WTC11 (cell line): ENCODE results near the gene C5orf15. TPM values are rescaled to one million over a fixed set of nuclear protein-coding genes. Genes with fewer than 3 reads are reported as not detected.

ENCODE experiments used
- ATAC-seq: fragments of 200-7000 bp; cut with Tn5 transposase; 2 replicates; pipeline ENCODE4 v1.10.0; 2021; ENCODE audit warnings: mild to moderate bottlenecking, moderate library complexity
- CTCF ChIA-PET: fragments of 300-600 bp; sonication (Branson Sonifier 250); formaldehyde crosslinking; loops from one replicate; lab custom pipeline; 2021; ENCODE audit warnings: antibody characterized with exemption; lab: Charles Lee
- POLR2A ChIA-PET: fragments of 350-600 bp; sonication (Branson Sonifier 250); formaldehyde crosslinking; loops from one replicate; lab custom pipeline; 2021; ENCODE audit warnings: antibody characterized with exemption; lab: Charles Lee
- DNase-seq: peaks from one replicate; pipeline ENCODE4 v3.0.0; 2021; ENCODE audit warnings: low spot score
- H3K27ac Mint-ChIP-seq: 2 replicates; pipeline ENCODE4 v1.8.0; 2021; ENCODE audit warnings: mixed read lengths
- H3K27me3 Mint-ChIP-seq: 2 replicates; pipeline ENCODE4 v1.8.0; 2021; ENCODE audit warnings: low read depth, mild to moderate bottlenecking, moderate library complexity, mixed read lengths
- H3K36me3 Mint-ChIP-seq: 2 replicates; pipeline ENCODE4 v1.8.0; 2021; ENCODE audit warnings: mixed read lengths
- H3K4me1 Mint-ChIP-seq: 2 replicates; pipeline ENCODE4 v1.8.0; 2022; ENCODE audit warnings: mixed read lengths
- H3K4me3 Mint-ChIP-seq: 2 replicates; pipeline ENCODE4 v1.8.0; 2021; ENCODE audit warnings: mild to moderate bottlenecking, moderate library complexity, mixed read lengths
- H3K9me3 Mint-ChIP-seq: 2 replicates; pipeline ENCODE4 v1.8.0; 2021; ENCODE audit warnings: mixed read lengths
- ATF1 ChIP-seq: sonication (generic); formaldehyde crosslinking; IDR thresholded peaks from 2 replicates; pipeline ENCODE4 v1.8.1; 2023; ENCODE audit warnings: mild to moderate bottlenecking, moderate library complexity, missing genetic modification reagents
- CREM ChIP-seq: sonication (generic); formaldehyde crosslinking; IDR thresholded peaks from 2 replicates; pipeline ENCODE4 v1.8.1; 2022; ENCODE audit warnings: mild to moderate bottlenecking, missing genetic modification reagents, moderate library complexity
- FOXK1 ChIP-seq: sonication (generic); formaldehyde crosslinking; IDR thresholded peaks from 2 replicates; pipeline ENCODE4 v1.8.0; 2022; ENCODE audit warnings: mild to moderate bottlenecking, moderate library complexity, missing genetic modification reagents
- GABPB1 ChIP-seq: sonication (generic); formaldehyde crosslinking; IDR thresholded peaks from 2 replicates; pipeline ENCODE4 v1.8.1; 2023; ENCODE audit warnings: mild to moderate bottlenecking, missing genetic modification reagents
- GRHL2 ChIP-seq: fragments of 250-450 bp; sonication (Bioruptor Pico); IDR thresholded peaks from 2 replicates; pipeline ENCODE4 v1.8.0; 2022; ENCODE audit warnings: mild to moderate bottlenecking, moderate library complexity; ENCODE audit not compliant: insufficient replicate concordance, severe bottlenecking
- KAT7 ChIP-seq: sonication (generic); formaldehyde crosslinking; IDR thresholded peaks from 2 replicates; pipeline ENCODE4 v1.8.1; 2023; ENCODE audit warnings: missing genetic modification reagents, mild to moderate bottlenecking, borderline replicate concordance
- NFATC4 ChIP-seq: fragments of 250-450 bp; sonication (Bioruptor Pico); IDR thresholded peaks from 2 replicates; pipeline ENCODE4 v1.9.0; 2021; ENCODE audit warnings: mild to moderate bottlenecking
- OVOL2 ChIP-seq: fragments of 250-450 bp; sonication (Bioruptor Pico); IDR thresholded peaks from 2 replicates; pipeline ENCODE4 v1.9.0; 2021; ENCODE audit warnings: mild to moderate bottlenecking, borderline replicate concordance
- RORB ChIP-seq: fragments of 250-450 bp; sonication (Bioruptor Pico); IDR thresholded peaks from 2 replicates; pipeline ENCODE4 v1.9.0; 2021; ENCODE audit warnings: mild to moderate bottlenecking
- SMAD4 ChIP-seq: sonication (generic); formaldehyde crosslinking; IDR thresholded peaks from 2 replicates; pipeline ENCODE4 v1.8.0; 2022; ENCODE audit warnings: mild to moderate bottlenecking, missing genetic modification reagents
- SOX15 ChIP-seq: fragments of 250-450 bp; sonication (Bioruptor Pico); IDR thresholded peaks from 2 replicates; pipeline ENCODE4 v1.9.0; 2021; ENCODE audit warnings: mild to moderate bottlenecking
- ZNF232 ChIP-seq: sonication (generic); formaldehyde crosslinking; IDR thresholded peaks from 2 replicates; pipeline ENCODE4 v1.8.0; 2022; ENCODE audit warnings: mild to moderate bottlenecking, missing genetic modification reagents
- ZNF317 ChIP-seq: sonication (generic); formaldehyde crosslinking; IDR thresholded peaks from 2 replicates; pipeline ENCODE4 v1.8.1; 2023; ENCODE audit warnings: low read depth, mild to moderate bottlenecking, moderate library complexity, missing genetic modification reagents, borderline replicate concordance
- ZNF396 ChIP-seq: fragments of 250-450 bp; sonication (Bioruptor Pico); IDR thresholded peaks from 2 replicates; pipeline ENCODE4 v1.8.0; 2021; ENCODE audit warnings: mild to moderate bottlenecking, moderate library complexity, borderline replicate concordance
- ZNF423 ChIP-seq: fragments of 250-450 bp; sonication (Bioruptor Pico); IDR thresholded peaks from 2 replicates; pipeline ENCODE4 v2.1.2; 2022; ENCODE audit warnings: mild to moderate bottlenecking, moderate library complexity
- ZNF671 ChIP-seq: fragments of 250-450 bp; sonication (Bioruptor Pico); IDR thresholded peaks from 2 replicates; pipeline ENCODE4 v1.8.0; 2021; ENCODE audit warnings: mild to moderate bottlenecking
- total RNA-seq: library from RNA; stranded (reverse); gene quantifications from 3 replicates; pipeline ENCODE4 v1.2.3, GENCODE V29; 2021
- TF ChIP-seq, protein P1 (sequence below): fragments of 250-450 bp; sonication (Bioruptor Pico); conservative IDR thresholded peaks from 2 replicates; pipeline ENCODE4 v1.9.0; 2021; ENCODE audit warnings: mild to moderate bottlenecking
- TF ChIP-seq, protein P2 (sequence below): sonication (generic); formaldehyde crosslinking; IDR thresholded peaks from 2 replicates; pipeline ENCODE4 v1.8.0; 2023; ENCODE audit warnings: missing genetic modification reagents
- TF ChIP-seq, protein P3 (sequence below): sonication (generic); formaldehyde crosslinking; IDR thresholded peaks from 2 replicates; pipeline ENCODE4 v1.8.0; 2022; ENCODE audit warnings: mild to moderate bottlenecking, missing genetic modification reagents
- TF ChIP-seq, protein P4 (sequence below): sonication (generic); formaldehyde crosslinking; IDR thresholded peaks from 2 replicates; pipeline ENCODE4 v1.8.1; 2022; ENCODE audit warnings: low read depth, mild to moderate bottlenecking, moderate library complexity, missing genetic modification reagents, borderline replicate concordance
- TF ChIP-seq, protein P5 (sequence below): fragments of 250-450 bp; sonication (Bioruptor Pico); IDR thresholded peaks from 2 replicates; pipeline ENCODE4 v1.9.0; 2021; ENCODE audit warnings: mild to moderate bottlenecking

Gene C5orf15
- total RNA-seq, 1 experiment from 2014 or later: 32.7 TPM

DNA sequence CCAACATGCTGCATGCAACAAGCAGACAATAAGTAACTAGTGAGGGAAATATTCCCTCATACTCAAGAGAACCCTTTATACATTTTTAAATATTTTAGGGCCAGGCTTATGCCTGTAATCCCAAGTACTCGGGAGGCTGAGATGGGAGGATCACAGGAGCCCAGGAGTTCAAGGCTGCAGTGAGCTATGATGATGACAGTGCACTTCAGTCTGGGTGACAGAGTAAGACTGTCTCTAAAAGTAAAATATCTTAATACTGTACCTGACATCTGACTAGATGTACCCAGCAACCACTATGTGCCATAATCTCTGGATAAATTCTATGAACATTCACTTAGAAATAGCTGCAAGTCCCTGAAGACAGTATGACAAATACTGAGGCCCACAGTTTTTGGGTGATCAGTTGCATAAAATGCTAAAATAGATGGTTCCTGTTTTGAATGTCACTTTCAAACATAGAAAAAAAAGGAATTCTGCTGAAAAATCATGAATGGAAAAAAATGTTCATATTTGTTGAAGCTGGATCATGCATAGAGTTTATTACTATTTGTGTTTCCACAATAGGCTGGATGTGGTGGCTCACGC lies 2.0 kb upstream of the C5orf15 start:
- Mint-ChIP-seq H3K27ac (no peak overlapping the region), H3K4me3 (no peak overlapping the region), H3K4me1 (peaks cover 14% of the 10 kb centered on the region), H3K27me3 (no peaks in the 10 kb centered on the region), H3K9me3 (no peaks in the 10 kb centered on the region), H3K36me3 (peaks cover 37% of the 10 kb centered on the region)
- DNase-seq (no peak), ATAC-seq (no peak)
- CTCF ChIA-PET: interaction anchor here (1.0 to 1.4 kb wide), 2 partner anchors 10 to 69 kb away, joined by 3 read pairs; no protein-coding TSS in a partner anchor
- POLR2A ChIA-PET: interaction anchor here (1.7 kb wide), 1 partner anchor 33 kb away, joined by 4 read pairs; no protein-coding TSS in a partner anchor
- TF ChIP-seq, protein P1, sequence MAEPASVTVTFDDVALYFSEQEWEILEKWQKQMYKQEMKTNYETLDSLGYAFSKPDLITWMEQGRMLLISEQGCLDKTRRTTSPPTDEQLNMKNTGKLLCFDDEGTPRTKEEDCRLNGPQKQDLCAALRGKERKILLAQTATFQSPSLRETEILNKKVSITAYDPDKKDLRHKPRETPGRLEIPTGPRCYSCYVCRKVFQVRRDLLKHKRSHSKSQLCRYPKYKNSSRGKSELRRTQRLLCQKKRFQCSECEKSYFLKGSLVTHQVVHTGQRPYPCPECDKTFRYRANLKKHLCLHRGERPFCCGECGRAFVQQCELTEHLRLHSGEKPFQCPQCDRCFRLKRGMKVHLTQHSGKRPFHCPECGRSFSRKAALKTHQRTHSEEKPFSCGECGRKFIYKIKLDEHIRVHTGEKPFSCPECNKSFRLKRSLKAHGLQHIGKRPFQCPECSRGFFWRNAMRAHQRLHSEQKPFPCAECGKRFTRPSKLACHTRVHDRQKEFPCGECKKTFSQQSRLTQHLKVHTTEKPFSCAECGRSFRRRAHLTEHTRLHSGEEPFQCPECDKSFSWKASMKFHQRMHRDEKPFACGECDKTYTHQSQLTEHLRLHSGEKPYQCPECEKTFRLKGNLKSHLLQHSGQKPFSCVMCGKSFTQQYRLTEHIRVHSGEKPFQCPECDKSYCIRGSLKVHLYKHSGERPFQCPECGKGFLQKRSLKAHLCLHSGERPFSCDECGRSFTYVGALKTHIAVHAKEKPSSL: no peak
- TF ChIP-seq, protein P2, sequence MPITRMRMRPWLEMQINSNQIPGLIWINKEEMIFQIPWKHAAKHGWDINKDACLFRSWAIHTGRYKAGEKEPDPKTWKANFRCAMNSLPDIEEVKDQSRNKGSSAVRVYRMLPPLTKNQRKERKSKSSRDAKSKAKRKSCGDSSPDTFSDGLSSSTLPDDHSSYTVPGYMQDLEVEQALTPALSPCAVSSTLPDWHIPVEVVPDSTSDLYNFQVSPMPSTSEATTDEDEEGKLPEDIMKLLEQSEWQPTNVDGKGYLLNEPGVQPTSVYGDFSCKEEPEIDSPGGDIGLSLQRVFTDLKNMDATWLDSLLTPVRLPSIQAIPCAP (CRISPR knock-in tag): no peak
- no peak for TF ChIP-seq SMAD4 (CRISPR knock-in tag)
- TF ChIP-seq ATF1 (CRISPR knock-in tag): no peak
- TF ChIP-seq FOXK1: no peak
- TF ChIP-seq, protein P3, sequence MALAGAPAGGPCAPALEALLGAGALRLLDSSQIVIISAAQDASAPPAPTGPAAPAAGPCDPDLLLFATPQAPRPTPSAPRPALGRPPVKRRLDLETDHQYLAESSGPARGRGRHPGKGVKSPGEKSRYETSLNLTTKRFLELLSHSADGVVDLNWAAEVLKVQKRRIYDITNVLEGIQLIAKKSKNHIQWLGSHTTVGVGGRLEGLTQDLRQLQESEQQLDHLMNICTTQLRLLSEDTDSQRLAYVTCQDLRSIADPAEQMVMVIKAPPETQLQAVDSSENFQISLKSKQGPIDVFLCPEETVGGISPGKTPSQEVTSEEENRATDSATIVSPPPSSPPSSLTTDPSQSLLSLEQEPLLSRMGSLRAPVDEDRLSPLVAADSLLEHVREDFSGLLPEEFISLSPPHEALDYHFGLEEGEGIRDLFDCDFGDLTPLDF (CRISPR knock-in tag): no peak
- no peak for TF ChIP-seq RORB (CRISPR knock-in tag)
- no peak for TF ChIP-seq ZNF396
- TF ChIP-seq ZNF671 (CRISPR knock-in tag): no peak
- TF ChIP-seq SOX15 (CRISPR knock-in tag): no peak
- no peak for TF ChIP-seq OVOL2 (CRISPR knock-in tag)
- no peak for TF ChIP-seq CREM (CRISPR knock-in tag)
- TF ChIP-seq, protein P4, sequence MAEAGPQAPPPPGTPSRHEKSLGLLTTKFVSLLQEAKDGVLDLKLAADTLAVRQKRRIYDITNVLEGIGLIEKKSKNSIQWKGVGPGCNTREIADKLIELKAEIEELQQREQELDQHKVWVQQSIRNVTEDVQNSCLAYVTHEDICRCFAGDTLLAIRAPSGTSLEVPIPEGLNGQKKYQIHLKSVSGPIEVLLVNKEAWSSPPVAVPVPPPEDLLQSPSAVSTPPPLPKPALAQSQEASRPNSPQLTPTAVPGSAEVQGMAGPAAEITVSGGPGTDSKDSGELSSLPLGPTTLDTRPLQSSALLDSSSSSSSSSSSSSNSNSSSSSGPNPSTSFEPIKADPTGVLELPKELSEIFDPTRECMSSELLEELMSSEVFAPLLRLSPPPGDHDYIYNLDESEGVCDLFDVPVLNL (CRISPR knock-in tag): no peak
- no peak for TF ChIP-seq GRHL2 (CRISPR knock-in tag)

DNA sequence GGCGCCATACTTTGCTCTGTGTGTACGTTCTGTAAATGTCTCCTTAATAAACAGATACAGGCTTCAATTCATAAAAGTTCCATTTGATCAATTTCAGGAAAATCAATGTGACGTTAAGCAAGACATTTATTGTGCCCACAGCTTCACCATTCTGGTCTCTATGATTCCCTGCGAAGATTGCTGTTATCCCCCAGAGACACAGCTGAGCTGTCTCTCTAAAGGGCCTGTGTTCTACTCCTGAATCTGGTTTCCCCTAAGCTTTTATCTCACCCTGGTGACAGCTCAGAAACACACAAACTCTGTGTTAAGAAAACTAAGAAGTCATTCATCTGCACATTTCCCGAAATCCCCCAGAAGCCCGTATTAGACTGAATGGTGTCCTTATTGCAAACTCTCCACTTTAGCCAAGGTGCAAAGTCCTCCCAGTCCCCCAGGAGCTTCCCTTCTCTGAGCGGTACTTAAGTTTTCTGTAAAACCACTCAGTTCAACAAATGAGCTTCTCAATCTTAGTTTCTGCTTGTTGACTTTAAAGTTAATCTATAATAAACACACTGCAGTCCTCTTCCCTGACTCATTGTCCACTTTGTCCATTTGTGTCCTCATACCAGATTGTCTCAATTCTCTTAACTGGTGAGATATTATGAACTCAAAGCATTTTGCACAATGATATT lies 1.4 kb upstream of the C5orf15 start:
- Mint-ChIP-seq H3K4me3 (peak overlapping the region; percentile 86), H3K27ac (peak overlapping the region; percentile 91), H3K27me3 (no peaks in the 10 kb centered on the region), H3K9me3 (no peaks in the 10 kb centered on the region), H3K36me3 (peaks cover 30% of the 10 kb centered on the region), H3K4me1 (peaks cover 14% of the 10 kb centered on the region)
- DNase-seq (no peak), ATAC-seq (no peak)
- TF ChIP-seq ZNF671 (CRISPR knock-in tag): no peak
- TF ChIP-seq GABPB1 (CRISPR knock-in tag): 0 out of 2 replicates have a peak, but pooled peaks have one; percentile 32
- ChIA-PET CTCF (interaction anchor here (1.4 kb wide), 2 partner anchors 10 to 70 kb away, joined by 3 to 4 read pairs; no protein-coding TSS in a partner anchor), POLR2A (interaction anchor here (0.7 to 1.7 kb wide), 3 partner anchors 8 to 88 kb away, joined by 3 to 4 read pairs (median 3); no protein-coding TSS in a partner anchor)

DNA sequence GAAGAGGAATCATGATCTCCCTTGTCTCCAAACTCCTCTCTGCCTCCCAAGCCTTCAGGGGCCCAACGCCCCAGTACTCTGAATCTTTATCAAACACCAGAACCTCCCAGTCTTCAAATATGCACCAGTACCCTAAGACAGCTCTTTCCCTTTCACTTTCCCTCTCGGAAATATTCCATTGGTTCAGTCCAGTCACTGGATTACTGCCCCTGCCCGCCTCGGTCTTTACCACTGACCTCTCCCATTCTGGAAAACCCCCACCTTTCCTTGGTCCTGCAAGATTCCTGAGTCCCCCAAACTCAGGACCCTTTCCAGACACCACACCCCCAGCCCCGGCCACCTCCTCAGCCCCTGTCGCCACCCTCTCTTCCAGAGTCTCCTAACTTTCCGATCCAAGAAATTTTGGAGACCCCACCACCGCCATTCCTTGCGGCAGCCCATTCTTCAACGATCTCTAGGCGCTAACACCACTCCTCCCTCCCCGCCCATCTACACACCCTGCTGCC lies 674 bp downstream of the C5orf15 start:
- no peaks in the 10 kb centered on the region for H3K9me3 Mint-ChIP-seq
- POLR2A ChIA-PET: no interaction called here
- H3K27ac Mint-ChIP-seq: peak overlapping the region; percentile 97
- DNase-seq (no peak), ATAC-seq (peak; percentile 39)
- H3K4me3 Mint-ChIP-seq: peak overlapping the region; percentile 86
- H3K27me3 Mint-ChIP-seq: no peaks in the 10 kb centered on the region
- H3K36me3 Mint-ChIP-seq: peaks cover 13% of the 10 kb centered on the region
- TF ChIP-seq ZNF423 (no peak), RORB (CRISPR knock-in tag) (no peak), ZNF232 (CRISPR knock-in tag) (no peak), NFATC4 (CRISPR knock-in tag) (no peak), GRHL2 (CRISPR knock-in tag) (no peak), ZNF317 (CRISPR knock-in tag) (no peak), KAT7 (CRISPR knock-in tag) (no peak)
- TF ChIP-seq, protein P5, sequence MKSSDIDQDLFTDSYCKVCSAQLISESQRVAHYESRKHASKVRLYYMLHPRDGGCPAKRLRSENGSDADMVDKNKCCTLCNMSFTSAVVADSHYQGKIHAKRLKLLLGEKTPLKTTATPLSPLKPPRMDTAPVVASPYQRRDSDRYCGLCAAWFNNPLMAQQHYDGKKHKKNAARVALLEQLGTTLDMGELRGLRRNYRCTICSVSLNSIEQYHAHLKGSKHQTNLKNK (CRISPR knock-in tag): no peak
- TF ChIP-seq, protein P2 (CRISPR knock-in tag): no peak
- TF ChIP-seq, all 79 proteins: peak for 0
- H3K4me1 Mint-ChIP-seq: peaks cover 14% of the 10 kb centered on the region
- CTCF ChIA-PET: no interaction called here
